NT2/D1 (cell line): ENCODE data around the gene DDX17.

Experiments used
- DNase-seq: peaks from one replicate; pipeline ENCODE4 v3.0.0-alpha.2; 2011; ENCODE audit warnings: low read depth, low spot score
- H3K27me3 ChIP-seq: 2 replicates; pipeline ENCODE4 v1.6.0; 2011; ENCODE audit warnings: mild to moderate bottlenecking; ENCODE audit not compliant: insufficient read length, insufficient read depth
- H3K36me3 ChIP-seq: 2 replicates; pipeline ENCODE4 v1.6.1; 2011; ENCODE audit warnings: mild to moderate bottlenecking, low read length, mixed read lengths; ENCODE audit not compliant: insufficient read depth, insufficient read length
- H3K4me1 ChIP-seq: 2 replicates; pipeline ENCODE4 v1.5.1; 2011; ENCODE audit not compliant: insufficient read depth, insufficient read length
- H3K4me3 ChIP-seq: 2 replicates; pipeline ENCODE4 v1.5.1; 2011; ENCODE audit warnings: low read depth; ENCODE audit not compliant: insufficient read length
- H3K9ac ChIP-seq: 2 replicates; pipeline ENCODE4 v1.6.0; 2011; ENCODE audit warnings: low read depth; ENCODE audit not compliant: insufficient read length
- H3K9me3 ChIP-seq: 2 replicates; pipeline ENCODE4 v1.5.1; 2011; ENCODE audit warnings: mild to moderate bottlenecking, low read length; ENCODE audit not compliant: insufficient read depth
- SUZ12 ChIP-seq: IDR thresholded peaks from 2 replicates; pipeline ENCODE4 v1.6.1; 2011; ENCODE audit not compliant: insufficient read length, insufficient read depth; ENCODE audit errors: extremely low read depth
- YY1 ChIP-seq: IDR thresholded peaks from 2 replicates; pipeline ENCODE4 v1.6.1; 2011; ENCODE audit not compliant: insufficient read length, insufficient read depth
- ZNF274 ChIP-seq: IDR thresholded peaks from 2 replicates; pipeline ENCODE4 v1.6.1; 2011; ENCODE audit warnings: mild to moderate bottlenecking, low read depth, low read length

Gene DDX17

DNA sequence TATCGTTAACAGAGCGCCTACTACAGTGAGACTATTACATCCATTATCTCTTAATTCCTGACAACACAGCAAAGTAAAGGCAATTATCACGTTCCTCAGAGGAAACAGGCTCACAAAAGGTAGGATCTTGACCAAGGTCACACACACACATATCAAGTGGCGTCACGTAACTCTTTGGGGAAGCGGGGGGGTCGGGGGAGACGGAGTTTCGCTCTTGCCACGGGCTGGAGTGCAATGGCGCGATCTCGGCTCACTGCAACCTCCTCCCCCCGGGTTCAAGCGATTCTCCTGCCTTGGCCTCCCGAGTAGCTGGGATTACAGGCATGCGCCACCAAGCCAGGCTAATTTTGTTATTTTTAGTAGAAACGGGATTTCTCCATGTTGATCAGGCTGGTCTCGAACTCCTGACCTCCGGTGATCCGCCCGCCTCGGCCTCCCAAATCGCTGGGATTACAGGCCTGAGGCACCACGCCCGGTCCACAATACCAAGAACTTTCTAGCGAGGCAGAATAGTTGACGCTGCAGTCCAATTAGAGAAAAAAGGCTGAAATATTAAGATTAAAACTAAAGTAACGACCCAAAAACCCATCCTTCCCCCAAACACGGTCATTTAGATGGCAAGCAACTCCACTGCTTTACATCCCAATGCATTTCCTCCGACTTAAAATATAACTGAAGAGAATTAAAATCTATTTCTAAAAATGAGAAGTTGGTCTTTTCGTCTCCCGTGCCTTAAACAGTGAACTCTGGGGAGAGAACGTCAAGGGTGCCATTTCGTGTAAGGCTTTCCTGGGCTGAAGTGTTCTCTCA is 1.2 kb downstream of the DDX17 start:
- Histone ChIP-seq H3K36me3 (peaks cover 51% of the 10 kb centered on the region), H3K9ac (peak overlapping the region; percentile 99), H3K4me1 (no peaks in the 10 kb centered on the region), H3K27me3 (no peaks in the 10 kb centered on the region), H3K4me3 (peak overlapping the region; percentile 95), H3K9me3 (no peaks in the 10 kb centered on the region)
- TF ChIP-seq YY1 (no peak), SUZ12 (no peak), ZNF274 (no peak)
- no peak for DNase-seq

DNA sequence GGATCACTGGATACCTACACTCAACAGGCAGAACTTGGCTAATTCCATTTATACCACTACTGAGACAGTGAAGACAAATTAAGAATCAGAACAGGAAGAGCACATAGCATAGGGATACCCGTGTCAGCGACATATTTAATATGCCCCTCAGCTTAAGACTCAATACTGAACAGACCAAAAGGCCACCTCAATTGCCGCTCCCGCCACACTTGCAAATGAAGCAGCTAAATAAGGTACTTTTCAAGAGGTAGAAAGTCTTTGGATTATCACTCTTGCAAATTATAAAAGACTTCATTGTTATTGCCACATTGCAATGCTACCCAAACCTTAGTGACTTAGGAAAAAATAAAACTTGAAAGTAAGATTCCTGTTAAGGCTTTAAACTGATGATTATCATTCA is 3.1 kb downstream of the DDX17 start:
- Histone ChIP-seq H3K36me3 (peaks cover 70% of the 10 kb centered on the region), H3K27me3 (no peaks in the 10 kb centered on the region), H3K4me3 (no peak overlapping the region), H3K9ac (no peak overlapping the region), H3K4me1 (no peaks in the 10 kb centered on the region), H3K9me3 (no peaks in the 10 kb centered on the region)
- TF ChIP-seq YY1 (no peak), ZNF274 (no peak), SUZ12 (no peak)
- no peak for DNase-seq

DNA sequence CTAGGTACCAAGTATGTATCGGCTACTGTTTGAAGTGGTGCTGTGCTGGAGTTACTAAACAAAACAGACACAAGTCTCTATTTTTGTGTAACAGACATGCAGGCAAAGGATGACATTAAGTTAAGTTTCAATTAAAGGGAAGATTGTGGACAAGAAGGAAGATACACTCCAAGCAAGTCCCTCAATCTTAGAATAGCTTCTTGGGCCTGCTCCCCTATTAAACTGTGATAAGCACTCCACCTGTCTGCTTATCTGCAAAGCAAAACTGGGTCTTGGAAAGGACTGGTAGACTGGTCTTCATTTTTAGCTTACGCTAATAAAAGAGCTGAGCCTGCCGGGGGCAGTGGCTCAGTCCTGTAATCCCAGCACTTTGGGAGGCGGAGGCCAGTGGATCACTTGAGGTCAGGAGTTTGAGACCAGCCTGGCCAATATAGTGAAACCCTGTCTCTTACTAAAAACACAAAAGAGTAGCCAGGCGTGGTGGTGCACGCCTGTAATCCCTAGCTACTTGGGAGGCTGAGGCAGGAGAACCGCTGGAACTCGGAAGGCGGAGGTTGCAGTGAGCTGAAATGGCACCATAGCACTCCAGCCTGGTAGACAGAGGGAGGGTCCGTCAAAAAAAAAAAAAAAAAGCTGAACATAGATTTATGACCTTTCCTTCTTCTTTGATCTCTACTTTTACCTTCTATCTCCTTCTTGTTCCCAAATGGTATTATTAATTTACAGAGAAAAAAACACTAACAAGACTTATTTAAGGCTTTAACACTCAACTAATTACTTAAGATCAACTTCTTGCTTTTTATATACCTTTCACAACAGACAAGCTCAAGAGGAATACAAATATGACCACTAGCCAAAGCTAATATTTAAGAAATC is 4.1 kb downstream of the DDX17 start:
- H3K36me3 ChIP-seq: peaks cover 79% of the 10 kb centered on the region
- no peak for DNase-seq
- H3K27me3 ChIP-seq: no peaks in the 10 kb centered on the region
- H3K4me1 ChIP-seq: no peaks in the 10 kb centered on the region
- H3K9ac ChIP-seq: no peak overlapping the region
- TF ChIP-seq ZNF274: no peak
- no peak for TF ChIP-seq SUZ12
- no peak for TF ChIP-seq YY1
- no peak overlapping the region for H3K4me3 ChIP-seq
- H3K9me3 ChIP-seq: no peaks in the 10 kb centered on the region

DNA sequence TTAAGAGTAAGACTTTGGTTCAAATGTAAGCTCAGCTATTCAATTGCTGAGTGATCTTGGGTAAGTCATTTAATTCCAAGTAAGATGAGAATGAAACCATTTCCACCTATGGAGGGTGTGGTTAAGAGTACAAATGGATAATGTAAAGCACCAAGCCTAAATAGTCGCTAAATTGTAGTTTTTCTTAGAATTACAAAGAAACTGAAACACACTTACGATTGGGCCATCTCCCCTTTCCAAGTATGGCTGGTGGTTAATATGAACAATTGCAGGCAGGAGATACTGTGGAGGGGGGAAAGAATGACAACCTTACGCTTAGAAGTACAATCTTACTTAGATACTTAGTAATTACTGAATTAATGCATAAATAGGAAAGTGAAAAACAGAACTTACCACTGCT is 8.2 kb downstream of the DDX17 start:
- TF ChIP-seq YY1 (no peak), SUZ12 (no peak)
- H3K4me1 ChIP-seq: no peaks in the 10 kb centered on the region
- no peaks in the 10 kb centered on the region for H3K9me3 ChIP-seq
- no peak for DNase-seq
- no peak overlapping the region for H3K4me3 ChIP-seq
- H3K36me3 ChIP-seq: peaks cover 94% of the 10 kb centered on the region
- no peak overlapping the region for H3K9ac ChIP-seq
- H3K27me3 ChIP-seq: no peaks in the 10 kb centered on the region

DNA sequence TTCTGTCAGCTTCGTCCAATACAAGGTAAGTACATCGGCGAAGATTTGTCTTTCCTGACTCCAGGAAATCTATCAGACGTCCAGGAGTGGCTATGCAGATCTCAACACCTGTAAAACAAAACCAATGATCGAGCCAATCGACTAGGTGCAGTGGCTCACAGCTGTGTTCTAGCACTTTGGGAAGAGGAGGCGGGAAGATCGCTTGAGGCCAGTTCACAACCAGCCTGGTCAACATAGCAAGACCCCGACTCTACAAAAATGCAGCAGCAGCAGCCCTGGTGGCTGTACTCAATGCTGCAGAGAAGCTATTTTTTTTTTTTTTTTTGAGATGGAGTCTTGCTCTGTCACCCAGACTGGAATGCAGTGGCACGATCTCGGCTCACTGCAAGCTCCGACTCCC is 11.2 kb downstream of the DDX17 start:
- H3K27me3 ChIP-seq: no peaks in the 10 kb centered on the region
- H3K9me3 ChIP-seq: no peaks in the 10 kb centered on the region
- peaks cover 95% of the 10 kb centered on the region for H3K36me3 ChIP-seq

DNA sequence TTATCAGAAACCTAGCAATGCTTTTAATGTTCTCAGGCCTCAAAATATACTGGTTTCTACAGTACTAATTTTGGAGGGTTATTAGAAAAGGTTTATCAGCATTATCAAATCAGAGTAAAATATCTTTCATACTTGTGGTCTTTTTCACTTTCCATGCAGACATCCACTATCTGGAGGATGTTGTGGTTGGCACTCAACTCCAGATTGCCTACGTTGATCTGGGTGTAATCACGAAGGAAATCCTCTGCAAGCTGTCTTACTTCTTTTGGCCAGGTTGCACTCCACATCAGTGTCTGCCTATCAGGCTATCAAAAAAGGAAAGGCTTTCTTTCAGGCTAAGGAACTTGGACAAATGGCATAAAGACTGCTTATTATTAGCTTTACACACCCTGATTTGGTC is 11.6 kb downstream of the DDX17 start:
- no peak overlapping the region for H3K9ac ChIP-seq
- no peaks in the 10 kb centered on the region for H3K9me3 ChIP-seq
- H3K4me1 ChIP-seq: peaks cover 3% of the 10 kb centered on the region
- H3K27me3 ChIP-seq: no peaks in the 10 kb centered on the region
- H3K36me3 ChIP-seq: peaks cover 95% of the 10 kb centered on the region
- TF ChIP-seq SUZ12: no peak
- no peak for TF ChIP-seq YY1
- TF ChIP-seq ZNF274: no peak
- H3K4me3 ChIP-seq: no peak overlapping the region
- DNase-seq: no peak

More for the DNA sequence above, 11.2 kb downstream of the DDX17 start:
- TF ChIP-seq ZNF274 (no peak), YY1 (no peak), SUZ12 (no peak)
- no peak for DNase-seq
- Histone ChIP-seq H3K9ac (no peak overlapping the region), H3K4me1 (peaks cover 2% of the 10 kb centered on the region), H3K4me3 (no peak overlapping the region)

DNA sequence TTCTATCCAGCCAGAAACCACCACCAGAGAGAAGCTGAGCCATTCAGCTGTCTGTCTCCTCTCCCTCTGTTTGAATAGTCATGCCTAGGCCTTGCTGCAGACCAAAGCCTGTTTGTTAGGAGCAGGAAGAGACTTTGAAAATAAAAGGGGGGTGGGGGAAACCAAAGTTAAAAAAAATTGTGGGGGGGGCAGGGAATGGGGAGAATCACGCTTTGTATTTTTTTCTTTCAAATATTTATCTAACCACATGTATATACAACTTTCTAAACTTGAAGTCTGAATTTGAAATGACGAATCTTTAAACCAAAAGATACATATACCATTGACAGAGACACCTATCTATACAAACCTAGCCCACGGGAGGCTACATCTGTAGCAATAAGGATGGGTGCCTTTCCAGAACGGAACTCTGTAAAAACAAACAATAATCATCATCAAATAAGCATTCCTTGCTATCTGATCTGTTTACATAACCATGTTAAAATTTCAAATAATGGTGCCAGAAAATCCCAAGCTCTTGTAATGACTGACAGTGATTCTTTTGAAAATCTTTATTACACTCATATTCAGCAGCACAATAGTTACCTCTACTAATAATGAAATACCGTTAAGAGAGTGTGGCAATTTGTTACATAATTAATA is 14.3 kb downstream of the DDX17 start:
- Histone ChIP-seq H3K9me3 (no peaks in the 10 kb centered on the region), H3K27me3 (no peaks in the 10 kb centered on the region), H3K4me3 (no peak overlapping the region), H3K36me3 (peaks cover 95% of the 10 kb centered on the region), H3K4me1 (peaks cover 3% of the 10 kb centered on the region), H3K9ac (no peak overlapping the region)
- no peak for TF ChIP-seq YY1
- TF ChIP-seq ZNF274: no peak
- no peak for TF ChIP-seq SUZ12
- DNase-seq: no peak
